HG02943 (cell line): ENCODE data around the gene LIMS2.

Experiments
- ATAC-seq: cut with Tn5 transposase; IDR thresholded peaks from one replicate; pipeline ENCODE4 v1.9.1; 2021; ENCODE audit warnings: mild to moderate bottlenecking, low read depth, moderate library complexity; ENCODE audit not compliant: unreplicated experiment

LIMS2 gene

GRCh38 chr2:127647242-127648190 is 27.8 kb downstream of the LIMS2 start:
- ATAC-seq, result no peak

GRCh38 chr2:127646487-127647241 is 28.7 kb downstream of the LIMS2 start:
- no peak for ATAC-seq

DNA sequence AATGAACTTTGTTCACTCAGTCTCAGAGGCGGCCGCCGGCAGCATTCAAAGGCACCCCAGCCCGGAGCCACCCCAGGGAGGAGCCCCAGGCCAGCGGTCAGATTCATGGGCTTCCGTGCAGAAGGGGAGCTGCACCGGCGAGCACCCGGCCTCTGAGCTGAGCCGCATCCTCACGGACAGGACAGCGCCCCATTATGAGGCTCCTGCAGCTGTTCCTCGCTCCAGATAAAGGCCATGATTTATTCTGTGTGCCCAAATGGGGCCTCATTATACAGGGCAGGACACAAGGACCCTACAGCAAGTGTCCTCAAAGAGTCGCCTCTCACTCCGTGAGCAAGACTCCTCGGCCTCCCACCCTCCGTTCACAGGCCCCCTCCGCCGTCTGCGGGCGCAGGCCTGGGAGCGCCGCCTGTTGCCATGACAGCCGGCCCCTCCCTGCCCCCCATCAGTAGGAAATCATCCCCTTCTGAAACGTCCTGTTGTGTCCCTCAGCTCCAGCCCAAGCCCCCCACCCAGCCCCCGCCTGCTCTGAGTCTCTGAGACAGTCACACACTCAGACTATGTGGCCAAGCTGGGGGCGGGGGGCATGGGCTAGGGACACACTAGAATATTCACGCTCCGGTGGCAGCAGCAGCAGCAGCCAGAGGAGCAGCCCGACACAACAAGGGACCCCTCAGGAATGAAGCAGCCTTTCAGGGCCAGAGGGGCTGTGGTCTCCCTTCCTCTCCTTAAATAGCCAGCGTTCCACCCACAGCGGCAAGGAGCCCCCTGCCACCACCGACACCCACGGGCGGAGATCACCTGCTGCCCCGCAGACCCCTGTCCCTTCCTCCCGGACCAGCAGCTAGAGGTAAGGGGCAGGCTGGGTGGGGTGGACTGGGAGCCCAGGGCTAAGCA is 29.7 kb downstream of the LIMS2 start, which contains the start of gene GPR17:
Gene GPR17, plus strand, starts transcription at position 759 of the 897 bp plus-strand sequence. CDS start 4,583 bp downstream, outside the sequence.
- ATAC-seq, result no peak

DNA sequence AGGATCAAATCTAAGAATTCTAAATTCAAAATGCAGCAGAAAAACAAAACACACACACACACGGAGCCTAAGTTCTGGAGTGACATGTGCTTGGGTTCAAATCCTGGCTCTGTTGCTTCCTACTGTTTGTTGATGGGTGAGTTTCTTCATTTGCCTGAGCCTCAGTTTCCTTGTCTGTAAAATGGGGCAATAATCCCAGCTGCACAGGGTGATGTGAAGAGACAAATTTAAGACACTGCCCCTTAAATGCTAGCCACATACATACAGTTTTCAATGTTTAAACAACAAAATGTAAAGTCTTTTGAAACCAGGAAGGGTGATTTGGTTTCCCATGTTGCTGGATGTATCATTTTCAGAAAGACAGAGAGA is 30.3 kb downstream of the LIMS2 start:
- no peak for ATAC-seq

DNA sequence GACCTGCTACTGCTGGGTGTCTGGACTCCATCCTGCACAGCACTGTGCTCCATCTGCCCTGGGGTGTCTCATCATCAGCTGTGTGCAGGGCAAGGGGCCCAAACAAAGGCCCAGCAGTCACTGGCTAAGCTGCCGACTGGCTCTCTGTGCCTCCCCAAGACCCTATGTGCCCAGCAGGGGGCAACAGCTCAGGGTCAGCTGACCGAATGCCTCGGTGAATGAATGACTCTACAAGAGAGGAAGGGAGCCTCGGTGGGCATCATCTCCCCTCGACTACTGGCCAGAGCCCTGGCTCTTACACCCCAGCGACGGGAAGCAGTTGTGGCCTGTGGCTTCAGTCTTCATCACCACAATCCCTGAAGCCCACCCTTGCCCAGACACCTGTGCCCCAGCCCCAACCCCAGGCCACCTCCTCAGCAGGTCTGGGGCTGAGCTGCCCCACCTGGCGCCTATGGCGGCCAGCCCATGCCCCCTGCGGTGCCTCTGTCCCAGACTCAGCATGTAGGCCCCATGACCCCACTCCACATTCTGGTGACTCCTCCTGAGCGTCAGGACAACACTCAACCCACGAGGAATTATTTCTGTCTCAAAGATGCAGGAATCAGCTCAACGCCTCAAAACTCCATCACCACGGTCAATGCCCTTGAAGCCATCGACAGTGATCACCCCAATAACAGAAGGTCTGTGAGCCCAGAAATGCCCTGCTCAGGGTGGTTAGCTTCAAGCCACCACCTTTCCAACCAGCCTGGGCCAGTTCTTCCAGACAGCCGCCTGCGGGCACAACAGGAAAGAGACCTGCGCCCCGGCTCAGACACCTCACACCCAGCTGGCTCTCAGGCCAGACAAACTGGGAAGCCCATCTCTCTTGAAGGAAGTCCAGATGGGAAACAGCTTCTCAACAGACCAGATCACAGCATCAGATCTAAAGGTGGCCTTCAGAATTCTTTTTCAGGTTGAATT is 31.0 kb downstream of the LIMS2 start:
- no peak for ATAC-seq

DNA sequence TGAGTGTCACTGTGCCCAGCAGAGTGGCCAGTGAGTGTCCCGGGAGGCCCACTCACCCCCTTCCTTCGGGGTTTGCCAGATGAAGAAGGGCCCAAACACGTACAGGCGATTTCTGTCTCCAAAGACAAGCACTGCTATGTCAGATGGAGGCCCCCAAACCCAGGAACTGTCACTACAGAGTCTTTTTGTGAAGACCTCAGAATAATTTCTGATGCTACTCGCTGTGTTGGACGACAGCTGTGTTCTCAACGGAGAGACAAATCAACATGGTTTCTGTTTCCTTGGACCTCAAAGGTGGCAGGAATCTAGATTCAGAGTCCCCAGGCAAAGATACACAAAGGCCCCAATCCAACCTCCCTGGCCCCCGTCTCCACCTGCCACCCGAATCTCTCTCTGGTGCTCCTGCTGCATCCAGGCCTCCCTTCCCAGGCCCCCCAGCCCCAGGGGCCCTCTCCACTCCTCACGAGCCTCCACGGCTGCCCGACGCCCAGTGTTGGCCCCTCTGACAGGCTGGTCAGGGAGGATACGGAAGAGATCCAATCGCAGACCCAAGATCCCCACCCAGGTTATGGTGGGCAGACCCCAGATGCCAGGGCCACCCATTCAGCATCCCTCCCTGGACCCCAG is 31.8 kb downstream of the LIMS2 start:
- no peak for ATAC-seq

DNA sequence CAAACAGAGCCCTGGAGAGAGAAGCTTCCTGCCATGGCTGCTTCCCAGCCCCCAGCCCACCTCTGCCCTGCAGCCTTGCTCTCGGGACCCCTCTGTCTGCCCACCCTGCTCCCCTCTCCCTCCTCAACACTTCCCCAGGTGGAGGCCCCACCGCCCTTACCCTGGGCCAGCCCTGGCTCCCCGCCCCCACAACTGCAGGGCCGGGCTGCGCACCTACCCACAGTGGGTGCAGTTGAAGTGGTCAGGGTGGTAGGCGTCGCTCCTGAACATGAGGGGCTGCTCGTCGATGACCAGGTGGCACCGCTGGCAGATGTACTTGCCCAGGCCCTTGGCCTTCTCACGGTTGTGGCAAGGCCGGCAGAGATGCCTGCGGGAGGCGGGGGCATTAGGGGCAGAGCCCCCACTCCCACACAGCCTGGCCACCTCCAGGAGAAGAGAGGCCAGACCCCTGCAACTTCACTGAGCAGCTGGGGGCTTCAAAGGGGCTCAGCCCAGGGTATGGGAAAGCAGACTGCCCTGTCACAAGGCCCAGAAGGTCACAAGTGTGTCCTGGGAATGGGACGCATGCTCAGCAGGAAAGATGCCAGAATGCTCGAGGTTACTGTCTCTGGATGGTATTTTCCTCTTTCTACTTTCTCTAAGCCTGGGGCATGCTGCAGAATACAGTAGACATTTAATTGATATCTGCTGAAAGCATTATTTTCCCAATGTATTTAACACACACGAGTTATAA is 32.5 kb downstream of the LIMS2 start:
- no peak for ATAC-seq

DNA sequence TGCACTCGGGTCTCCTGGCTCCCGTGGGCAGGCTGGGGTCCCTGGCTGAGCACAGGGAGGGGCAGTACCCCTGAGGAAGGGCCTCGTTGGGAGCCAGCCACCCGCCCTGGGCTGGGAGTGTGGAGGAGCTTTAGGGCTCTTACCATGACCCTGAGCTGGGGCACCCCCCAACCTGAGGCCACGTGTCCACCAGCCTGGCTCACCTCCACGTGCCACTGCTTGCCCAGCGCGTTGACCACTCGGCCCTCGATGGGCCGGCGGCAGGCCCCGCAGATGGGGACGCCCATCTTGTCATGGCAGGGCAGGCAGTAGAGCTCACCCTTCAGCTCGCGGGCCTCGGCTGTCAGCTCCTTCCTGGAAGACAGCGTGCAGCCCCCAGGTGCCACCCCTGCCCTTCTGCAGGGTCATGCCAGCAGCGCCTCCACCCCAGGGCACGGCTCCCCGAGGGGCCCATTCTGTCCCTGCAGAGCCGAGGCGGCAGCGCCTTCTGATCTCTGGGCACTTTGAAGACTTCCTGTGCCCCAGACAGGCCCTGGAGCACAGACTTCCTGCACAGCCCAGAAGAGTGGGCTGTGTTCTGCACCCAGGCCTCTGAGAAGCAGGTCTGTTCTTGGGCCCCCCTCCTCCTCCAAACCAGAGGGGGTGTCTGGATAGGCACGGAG is 33.4 kb downstream of the LIMS2 start:
- no peak for ATAC-seq

DNA sequence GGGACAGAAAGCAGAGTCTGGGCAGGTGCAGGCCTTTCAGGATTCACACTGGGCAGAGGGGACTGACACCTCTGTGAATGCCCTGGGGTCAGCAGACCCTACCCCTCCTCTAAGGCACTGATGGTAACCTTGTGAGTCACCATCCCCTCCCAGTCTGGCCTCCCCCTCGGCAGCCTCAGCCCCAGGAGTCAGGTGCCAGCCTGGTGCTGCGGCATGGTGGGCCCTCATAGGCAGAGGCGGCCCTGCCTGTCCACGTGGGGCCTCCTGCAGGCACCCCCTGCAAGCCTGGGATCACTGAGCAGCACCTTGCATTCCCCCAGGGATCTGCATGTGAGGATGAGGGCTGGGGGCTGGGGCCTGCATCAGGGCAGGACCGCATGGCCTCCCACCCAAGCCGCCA is 34.2 kb downstream of the LIMS2 start:
- no peak for ATAC-seq

DNA sequence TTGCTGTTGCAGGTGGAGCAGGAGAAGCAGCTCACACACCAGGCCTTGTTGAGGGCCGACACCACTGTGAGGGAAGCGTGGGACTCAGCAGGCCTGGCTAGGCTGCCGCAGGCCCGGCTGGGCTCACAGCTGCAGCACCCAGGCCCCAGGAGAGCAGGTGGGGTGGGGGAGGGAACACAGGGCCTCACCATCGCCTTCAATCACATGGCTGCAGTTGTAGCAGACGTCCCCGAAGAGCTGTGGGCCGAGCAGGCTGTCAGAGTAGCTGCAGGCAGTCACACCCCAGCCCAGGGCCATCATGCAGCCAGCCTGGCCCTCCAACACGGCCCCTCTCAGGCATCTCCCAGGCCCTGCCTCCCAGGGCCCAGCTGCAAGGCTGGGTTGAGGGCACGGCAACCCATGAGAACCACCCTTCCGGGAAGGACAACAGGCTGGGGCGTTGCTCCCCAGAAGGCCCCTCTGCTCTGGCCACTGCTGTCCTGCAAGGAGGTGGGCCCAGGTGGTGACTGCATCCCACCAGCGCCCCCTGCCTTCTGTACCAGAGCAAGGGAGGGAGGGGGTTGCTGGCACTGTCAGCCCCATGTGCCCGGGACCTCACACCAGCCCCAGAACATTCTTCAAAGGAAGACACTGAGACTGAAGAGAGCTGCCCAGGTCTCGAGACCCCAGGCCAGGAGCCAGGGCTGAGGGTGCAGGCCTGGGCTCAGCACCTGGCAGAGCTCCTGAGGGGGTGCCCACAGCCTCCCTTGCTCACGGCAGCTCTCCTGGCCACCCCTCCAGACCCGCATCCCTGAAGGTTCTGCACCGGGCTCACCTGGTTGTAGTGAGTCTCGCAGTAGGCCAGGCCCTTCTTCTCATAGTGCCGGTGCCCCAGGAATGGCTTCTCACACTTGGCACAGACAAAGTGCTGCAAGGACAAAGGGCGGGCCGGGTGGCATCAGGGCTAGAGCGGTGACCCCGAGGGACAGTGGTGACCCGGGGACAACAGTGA is 35.0 kb downstream of the LIMS2 start:
- no peak for ATAC-seq

DNA sequence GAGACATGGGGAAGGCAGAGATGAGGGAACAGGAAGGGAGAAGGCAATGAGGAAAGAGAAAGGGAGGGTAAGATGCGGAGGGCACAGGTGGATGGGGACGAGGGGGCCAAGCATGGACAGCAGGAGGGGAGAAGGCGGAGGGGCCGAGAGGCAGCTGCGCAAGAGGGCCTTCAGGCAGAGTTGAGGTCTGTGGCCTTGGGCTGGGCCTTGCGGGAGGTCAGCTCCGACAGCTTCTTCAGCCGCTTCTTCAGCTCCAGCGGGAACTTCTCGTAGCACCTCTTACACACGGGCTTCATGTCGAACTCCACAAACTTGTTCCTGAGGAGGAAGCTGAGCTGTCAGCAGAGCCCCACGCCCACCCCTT is 36.2 kb downstream of the LIMS2 start:
- ATAC-seq, result no peak

DNA sequence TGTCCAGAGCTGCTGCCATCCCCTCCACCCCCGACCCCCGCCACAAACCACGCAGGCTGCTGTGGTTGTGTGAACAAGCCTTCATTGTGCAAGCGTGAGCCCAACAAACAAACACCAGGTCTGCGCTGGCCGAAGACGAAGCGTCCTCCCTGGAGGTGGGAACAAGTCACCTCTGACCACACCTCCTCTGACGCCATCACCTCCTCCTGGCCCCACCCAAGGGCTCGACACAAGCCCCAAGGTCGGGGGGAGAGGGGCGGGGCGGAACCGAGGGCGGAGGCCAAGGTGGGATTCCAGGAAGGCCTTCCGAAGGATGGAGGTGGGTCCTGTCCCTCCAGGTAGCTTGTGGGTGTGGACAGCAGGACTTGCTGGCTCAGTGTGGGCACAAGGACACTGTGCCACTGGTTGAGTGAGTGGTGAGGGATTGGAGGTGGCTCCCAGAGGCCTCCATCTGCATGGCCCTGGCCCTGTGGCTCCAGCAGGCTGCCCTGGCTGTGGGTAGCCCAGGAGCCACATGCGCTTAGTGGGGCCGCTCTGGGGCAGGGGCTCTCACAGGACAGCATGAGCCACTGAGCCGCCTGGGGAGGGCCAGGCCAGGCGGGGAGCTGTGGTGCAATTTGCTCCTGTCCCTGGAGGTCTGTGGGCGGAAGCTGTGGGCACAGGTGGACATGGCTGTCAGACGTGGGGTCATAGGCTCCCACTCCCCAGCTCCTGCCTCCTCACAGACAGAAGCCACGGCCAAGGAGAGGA is 36.8 kb downstream of the LIMS2 start:
- ATAC-seq, result no peak

- ATAC-seq, result no peak
These were observed 37.5 kb downstream of the LIMS2 start for GRCh38 chr2:127637725-127638252.

DNA sequence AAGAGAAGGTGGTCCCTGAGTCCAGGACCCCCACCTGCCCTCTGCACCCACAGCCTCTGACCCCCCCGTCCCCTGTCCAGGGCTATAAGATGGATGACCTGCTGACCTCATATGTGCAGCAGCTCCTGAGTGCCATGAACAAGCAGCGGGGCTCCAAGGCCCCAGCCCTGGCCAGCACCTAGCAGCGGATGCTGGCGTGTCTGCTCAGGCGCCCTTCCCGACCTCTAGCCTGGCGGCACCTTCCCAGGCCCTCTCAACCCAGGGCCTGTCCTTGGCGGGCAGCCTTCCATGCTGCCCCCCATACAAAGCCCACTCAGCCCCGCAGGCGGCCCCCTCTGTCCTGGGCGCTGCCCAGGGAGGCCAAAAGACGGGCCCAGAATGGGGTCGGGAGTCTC is 38.1 kb downstream of the LIMS2 start:
- no peak for ATAC-seq

DNA sequence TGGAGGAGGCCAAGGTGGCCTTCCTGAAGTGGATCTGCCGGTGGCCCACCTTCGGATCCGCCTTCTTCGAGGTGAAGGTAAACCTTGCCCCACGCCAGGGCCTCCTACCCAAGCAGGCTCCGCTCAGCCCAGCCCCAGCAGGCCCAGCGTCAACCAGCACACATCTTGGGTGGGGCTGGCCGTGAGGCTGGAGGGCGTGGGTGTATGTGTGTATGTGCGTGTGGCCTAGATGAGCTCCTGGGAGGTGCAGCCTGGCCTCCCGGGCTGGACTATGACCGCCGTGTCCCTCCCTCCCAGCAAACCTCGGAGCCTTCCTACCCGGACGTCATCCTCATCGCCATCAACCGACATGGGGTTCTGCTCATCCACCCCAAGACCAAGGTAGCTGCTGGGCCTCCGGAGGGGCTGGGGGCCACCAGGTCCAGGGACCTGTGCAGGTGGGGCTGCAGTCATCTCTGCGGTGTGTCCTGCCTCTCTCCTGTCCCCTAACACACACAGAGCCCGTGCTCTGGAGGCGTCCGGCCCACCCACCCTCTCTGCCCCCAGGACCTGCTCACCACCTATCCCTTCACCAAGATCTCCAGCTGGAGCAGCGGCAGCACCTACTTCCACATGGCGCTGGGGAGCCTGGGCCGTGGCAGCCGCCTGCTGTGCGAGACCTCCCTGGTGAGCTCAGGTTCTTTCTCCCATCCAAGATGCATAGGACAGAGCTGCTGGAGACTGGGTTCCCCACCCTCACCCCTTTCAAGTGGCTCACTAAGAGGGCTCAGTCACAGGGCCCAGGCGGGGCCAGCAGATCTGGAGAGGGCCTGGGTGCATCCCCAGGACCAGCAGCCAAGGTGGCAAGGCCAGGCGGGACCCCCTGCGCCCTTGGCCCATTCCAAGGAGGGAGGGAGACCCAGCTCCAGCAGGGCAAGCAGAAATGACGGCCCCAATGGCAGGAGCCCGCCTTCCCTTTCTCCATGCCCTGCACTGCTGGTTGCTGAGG is 38.8 kb downstream of the LIMS2 start:
- ATAC-seq, result no peak
